ENCODE data around the gene CSTPP1. TPM values are rescaled to one million over a fixed set of nuclear protein-coding genes. Genes with fewer than 3 reads are reported as not detected.

Gene CSTPP1
- total RNA-seq, 4 donors from 2014 or later = 47.5 to 87.6 (median 57.7) TPM

GRCh38 chr11:46903846-46904245 lies 32.7 kb upstream of the CSTPP1 start:
- no peak overlapping the region for H3K4me3 ChIP-seq (ENCODE audit: low read depth, poor library complexity, severe bottlenecking)
- no peak for DNase-seq (ENCODE audit: low spot score in 2 of 2)
- TF ChIP-seq POLR2A (IDR thresholded peaks at IDR 0.05) (no peak), CTCF (IDR thresholded peaks at IDR 0.05) (no peak)
- 78 to 81% methylated on average over 8 to 10 of the region's 10 CpGs for WGBS, 2 donors
- intact Hi-C loops (cut with DNase I; ENCODE audit: low total_unique reads) = no loop called here

GRCh38 chr11:46905806-46906205 lies 30.8 kb upstream of the CSTPP1 start:
- TF ChIP-seq POLR2A (IDR thresholded peaks at IDR 0.05) = no peak
- no peak for TF ChIP-seq CTCF (IDR thresholded peaks at IDR 0.05)
- 90 to 91% methylated on average over 4 of the region's 5 CpGs for WGBS, 2 donors
- DNase-seq (ENCODE audit: low spot score in 2 of 2) = no peak
- no peak overlapping the region for H3K4me3 ChIP-seq (ENCODE audit: low read depth, poor library complexity, severe bottlenecking)
- intact Hi-C loops (cut with DNase I; ENCODE audit: low total_unique reads) = no loop called here

DNA sequence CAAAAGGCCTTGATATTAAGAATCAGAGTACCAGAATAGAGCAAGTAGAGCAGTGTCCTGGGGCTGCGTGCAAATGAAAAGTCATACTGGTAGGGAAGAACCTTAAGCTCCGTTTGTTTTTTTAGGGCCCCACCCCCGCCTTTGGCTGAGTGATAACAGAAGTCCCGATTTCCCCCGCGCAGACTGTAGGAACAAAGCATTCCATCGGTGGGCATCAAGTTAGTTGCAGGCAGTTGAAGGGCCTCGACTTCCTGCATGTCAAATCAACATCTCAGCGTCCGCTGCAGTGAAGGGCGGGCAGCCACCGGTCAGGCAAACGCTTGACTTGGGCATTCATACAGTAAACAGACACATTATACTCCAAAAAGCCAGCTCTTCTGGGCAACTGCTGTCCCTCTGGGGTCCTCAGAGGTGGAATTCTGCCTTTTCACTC lies 29.9 kb upstream of the CSTPP1 start:
- 45 to 50% methylated on average over 13 of the region's 13 CpGs for WGBS, 2 donors
- H3K4me3 ChIP-seq (ENCODE audit: low read depth, poor library complexity, severe bottlenecking) = no peak overlapping the region
- DNase-seq (ENCODE audit: low spot score in 2 of 2) = no peak
- intact Hi-C loops (cut with DNase I; ENCODE audit: low total_unique reads) = no loop called here
- TF ChIP-seq CTCF (IDR thresholded peaks at IDR 0.05) = no peak
- TF ChIP-seq POLR2A (IDR thresholded peaks at IDR 0.05) = no peak

- H3K4me3 ChIP-seq (ENCODE audit: low read depth, poor library complexity, severe bottlenecking) = no peak overlapping the region
- intact Hi-C loops (cut with DNase I; ENCODE audit: low total_unique reads) = no loop called here
- 98% methylated on average over 4 of the region's 4 CpGs for WGBS, 2 donors
- DNase-seq (ENCODE audit: low spot score in 2 of 2) = no peak
- TF ChIP-seq CTCF (IDR thresholded peaks at IDR 0.05) = no peak
- TF ChIP-seq POLR2A (IDR thresholded peaks at IDR 0.05) = no peak
Observed at GRCh38 chr11:46907606-46908005, 29.0 kb upstream of the CSTPP1 start.

DNA sequence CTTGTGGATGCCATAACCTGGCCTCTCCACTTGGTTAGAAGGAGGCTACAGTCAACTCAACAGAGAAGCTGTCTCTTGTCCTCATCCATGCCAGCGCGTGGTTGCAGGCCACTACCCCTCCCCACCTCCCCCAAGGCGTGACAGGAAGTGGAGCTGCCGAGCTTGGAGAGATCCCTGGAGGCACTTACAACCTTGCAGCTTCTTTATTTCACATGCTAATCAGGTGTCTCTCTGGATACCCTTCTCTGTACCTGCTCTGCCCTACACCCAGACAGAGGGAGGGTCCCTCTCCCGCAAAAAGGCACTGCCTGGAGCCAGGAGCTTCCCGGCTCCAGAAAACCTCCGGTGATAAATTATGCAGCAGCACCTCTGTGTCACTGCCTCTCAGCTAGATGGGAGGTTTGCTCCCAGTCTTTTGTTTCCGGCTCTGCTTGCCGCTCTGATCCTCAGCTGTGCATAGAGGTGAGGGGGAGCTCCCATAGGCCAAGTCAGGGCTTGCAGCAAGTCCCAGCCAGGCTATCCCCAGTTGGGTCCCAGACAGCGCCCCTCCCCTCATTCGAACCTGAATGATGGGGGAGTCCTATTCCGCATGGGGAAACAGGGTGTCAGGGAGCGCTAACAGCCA lies 23.9 kb upstream of the CSTPP1 start:
- WGBS, 2 donors = 34 to 41% methylated on average over 13 of the region's 13 CpGs
- no peak for DNase-seq (ENCODE audit: low spot score in 2 of 2)
- H3K4me3 ChIP-seq (ENCODE audit: low read depth, poor library complexity, severe bottlenecking) = no peak overlapping the region
- TF ChIP-seq POLR2A (IDR thresholded peaks at IDR 0.05) = no peak
- no peak for TF ChIP-seq CTCF (IDR thresholded peaks at IDR 0.05)
- intact Hi-C loops (cut with DNase I; ENCODE audit: low total_unique reads) = no loop called here

GRCh38 chr11:46913484-46913883 lies 23.1 kb upstream of the CSTPP1 start:
- H3K4me3 ChIP-seq (ENCODE audit: low read depth, poor library complexity, severe bottlenecking) = no peak overlapping the region
- no peak for TF ChIP-seq CTCF (IDR thresholded peaks at IDR 0.05)
- no peak for TF ChIP-seq POLR2A (IDR thresholded peaks at IDR 0.05)
- intact Hi-C loops (cut with DNase I; ENCODE audit: low total_unique reads) = no loop called here
- no peak for DNase-seq (ENCODE audit: low spot score in 2 of 2)
- 70 to 85% methylated on average over 3 of the region's 3 CpGs for WGBS, 2 donors

All from lower leg skin (tissue), 4 donors.